GM21390 (cell line): Measurements from ENCODE around the gene LENG9.

Experiments used
- ATAC-seq: cut with Tn5 transposase; IDR thresholded peaks from one replicate; pipeline ENCODE4 v1.9.1; 2021; ENCODE audit not compliant: unreplicated experiment

The LENG9 gene

GRCh38 chr19:54444737-54445136 lies 18.8 kb downstream of the LENG9 start:
- no peak for ATAC-seq

DNA sequence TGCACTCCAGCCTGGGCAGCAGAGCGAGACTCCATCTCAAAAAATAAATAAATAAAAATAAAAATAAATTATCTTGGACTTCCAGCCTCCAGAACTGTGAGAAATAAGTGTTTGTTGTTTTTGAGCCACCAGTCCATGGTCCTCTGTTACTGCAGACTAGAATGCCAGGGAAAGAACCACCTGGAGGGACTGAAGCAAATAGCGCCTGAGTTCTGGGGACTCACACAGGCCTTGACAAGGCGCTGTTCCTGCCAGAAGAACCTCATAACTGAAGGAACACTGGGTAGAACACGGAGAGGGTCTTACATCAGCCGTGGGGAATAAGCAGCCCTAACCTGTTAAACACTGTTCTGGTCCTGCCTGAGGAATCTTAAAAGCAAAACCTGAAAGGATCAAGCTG lies 22.9 kb downstream of the LENG9 start:
- ATAC-seq, result no peak

- no peak for ATAC-seq
Observed at GRCh38 chr19:54439174-54439851, 24.3 kb downstream of the LENG9 start.

DNA sequence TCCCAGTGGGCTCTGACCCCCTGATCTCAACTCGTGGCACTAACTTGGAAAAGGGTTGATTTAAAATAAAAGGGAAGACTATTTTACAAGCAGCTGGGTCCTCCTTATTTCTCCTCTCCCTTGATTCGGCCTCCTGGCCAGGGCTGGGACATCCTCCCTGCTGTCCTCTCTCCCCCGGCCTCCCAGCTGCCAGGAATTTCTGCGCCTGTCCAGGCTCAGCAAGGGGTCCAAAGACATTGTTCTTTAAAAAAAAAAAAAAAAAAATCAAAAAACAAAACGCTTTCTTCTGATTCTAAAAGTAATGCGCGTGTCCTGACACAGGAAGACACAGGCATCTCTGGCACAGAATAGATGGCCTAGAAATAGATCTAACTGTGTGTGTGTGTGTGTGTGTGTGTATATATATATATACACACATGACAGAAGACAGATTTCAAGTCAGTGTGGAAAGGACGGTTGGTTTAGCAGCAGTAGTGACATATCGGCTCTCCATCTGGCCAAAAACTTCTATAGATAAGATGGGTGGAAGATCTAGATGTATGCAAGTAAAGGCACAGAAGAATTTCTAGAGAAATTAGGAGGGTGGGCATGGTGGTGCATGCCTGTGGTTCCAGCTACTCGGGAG lies 26.8 kb downstream of the LENG9 start:
- no peak for ATAC-seq

DNA sequence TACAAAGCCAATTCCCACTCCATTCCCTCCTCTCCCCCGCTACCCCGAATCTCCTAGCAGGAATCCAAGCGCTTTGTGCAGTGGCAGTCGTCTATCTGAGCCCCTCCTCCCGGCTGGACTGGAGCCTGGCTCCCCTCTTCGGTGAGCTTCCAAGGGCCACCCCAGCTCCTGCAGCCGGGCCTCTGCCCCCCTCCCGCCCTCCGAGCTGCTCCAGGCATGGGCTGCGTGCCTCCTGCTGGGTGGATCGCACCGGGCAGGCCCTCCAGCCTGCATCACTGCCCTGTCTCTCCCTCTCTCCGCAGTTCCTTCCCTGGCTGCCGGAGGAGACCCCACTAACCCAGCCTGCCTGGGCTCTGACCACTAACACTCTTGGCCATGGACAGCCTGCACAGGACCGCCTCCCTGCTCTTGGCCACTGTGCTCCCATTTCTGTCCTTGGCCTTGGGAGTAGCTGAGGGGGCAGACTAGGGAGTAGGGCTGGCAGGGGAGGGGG lies 27.5 kb downstream of the LENG9 start:
- no peak for ATAC-seq

DNA sequence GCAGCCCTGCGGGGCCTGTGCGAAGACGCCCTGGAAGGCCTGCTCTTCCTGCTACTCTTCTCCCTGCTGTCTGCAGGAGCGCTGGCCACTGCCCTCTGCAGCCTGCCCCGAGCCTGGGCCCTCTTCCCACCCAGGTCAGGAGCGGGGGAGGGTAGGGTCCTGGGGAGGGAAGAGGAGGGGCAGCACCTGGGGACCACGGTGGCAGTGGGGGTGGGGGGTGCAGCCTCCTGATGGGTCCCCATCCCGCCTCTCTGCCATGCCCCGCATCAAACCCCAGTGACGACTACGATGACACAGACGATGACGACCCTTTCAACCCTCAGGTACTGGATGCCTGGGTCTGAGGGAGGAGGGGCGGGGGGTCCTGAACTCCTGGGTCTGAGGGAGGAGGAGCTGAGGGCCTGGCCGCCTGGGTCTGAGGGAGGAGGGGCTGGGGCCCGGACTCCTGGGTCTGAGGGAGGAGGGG lies 28.0 kb downstream of the LENG9 start:
- no peak for ATAC-seq

DNA sequence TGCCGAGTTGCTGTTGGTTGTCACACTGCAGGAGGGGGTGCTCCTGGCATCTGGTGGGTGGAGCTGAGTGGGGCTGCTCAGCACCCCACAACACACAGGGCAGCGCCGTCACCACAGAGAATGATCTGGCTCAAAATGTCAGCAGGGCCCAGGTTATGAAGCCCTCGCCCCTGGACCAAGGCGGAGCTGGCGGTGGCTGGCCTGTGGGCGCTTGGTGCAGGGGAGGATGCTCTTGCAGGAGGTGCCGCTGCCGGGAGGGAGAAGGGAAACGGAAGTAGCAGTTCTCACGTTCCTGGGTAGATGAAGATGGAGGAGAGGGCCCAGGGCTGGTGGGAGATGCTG lies 28.7 kb downstream of the LENG9 start:
- ATAC-seq, result no peak

GRCh38 chr19:54434112-54434872 lies 29.3 kb downstream of the LENG9 start:
- ATAC-seq, result no peak

- ATAC-seq, result no peak
Observed at GRCh38 chr19:54433697-54434096, 29.9 kb downstream of the LENG9 start.

GRCh38 chr19:54432144-54432738 lies 31.3 kb downstream of the LENG9 start:
- no peak for ATAC-seq

DNA sequence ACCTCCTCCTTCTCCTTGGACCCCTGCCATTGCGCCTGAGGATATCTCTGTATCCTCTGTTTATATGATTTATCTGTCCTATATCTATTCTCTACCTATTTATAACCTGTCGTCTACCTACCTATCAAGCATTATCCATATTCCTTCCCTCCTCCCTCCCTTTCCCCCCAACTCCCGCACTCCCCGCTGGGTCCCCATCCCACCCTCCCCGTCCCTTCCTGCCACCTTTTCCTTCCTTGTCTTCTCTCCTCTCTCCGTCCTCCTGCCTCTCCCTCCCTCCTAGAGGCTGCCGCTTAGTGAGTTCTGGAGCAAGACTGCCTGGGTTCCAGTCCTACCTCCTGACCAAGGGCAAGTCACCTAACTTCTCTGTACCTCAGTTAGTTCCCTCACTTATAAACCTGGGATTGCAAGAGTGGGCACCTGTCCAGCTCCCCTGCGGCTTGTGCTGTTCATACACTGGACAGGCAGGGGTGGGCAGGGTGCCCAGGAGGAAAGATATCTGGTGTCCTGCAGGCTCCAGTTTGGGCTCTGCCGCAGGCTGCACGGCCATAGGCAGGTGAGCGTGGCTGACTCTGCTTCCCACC lies 32.2 kb downstream of the LENG9 start:
- ATAC-seq, result no peak

DNA sequence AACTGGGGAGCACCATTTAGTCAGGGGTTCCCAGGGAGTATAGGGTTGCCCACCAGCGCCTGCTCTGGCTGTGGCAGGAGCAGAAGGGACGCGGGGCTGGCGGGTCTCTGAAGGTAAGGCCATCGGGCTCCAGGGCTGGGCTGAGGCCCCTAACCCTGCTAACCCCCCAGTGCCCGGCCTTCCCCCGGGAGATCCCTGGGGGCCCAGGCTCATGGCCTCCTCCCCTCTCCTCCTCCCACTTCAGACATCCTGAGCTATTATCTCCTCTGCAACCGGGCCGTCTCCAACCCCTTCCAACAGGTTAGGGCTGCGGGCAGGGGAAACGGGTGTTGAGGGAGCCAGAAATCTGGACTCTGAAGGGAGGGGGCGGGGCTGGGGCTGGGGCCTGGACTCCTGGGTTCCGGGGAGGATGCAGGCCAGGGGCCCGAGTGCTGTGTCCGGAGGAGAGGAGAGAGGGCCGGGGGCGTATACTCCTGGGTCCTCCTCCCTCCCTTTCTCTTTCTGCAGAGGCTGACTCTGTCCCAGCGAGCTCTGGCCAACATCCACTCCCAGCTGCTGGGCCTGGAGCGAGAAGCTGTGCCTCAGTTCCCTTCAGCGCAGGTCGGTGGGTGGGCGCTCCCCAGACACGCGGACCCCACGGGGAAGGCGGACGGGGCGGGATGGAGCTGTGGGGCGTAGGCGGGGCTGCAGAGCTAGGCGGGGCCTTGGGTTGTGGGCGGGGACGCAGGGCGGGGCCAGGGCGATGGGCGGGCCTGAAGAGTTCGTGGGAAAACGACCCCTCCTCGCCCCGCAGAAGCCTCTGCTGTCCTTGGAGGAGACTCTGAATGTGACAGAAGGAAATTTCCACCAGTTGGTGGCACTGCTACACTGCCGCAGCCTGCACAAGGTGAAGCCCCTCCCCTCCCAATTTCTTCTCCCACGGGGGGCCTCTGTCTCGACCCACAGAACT lies 33.0 kb downstream of the LENG9 start:
- no peak for ATAC-seq

GRCh38 chr19:54429545-54430227 lies 33.9 kb downstream of the LENG9 start:
- ATAC-seq, result no peak

GRCh38 chr19:54429176-54429495 lies 34.4 kb downstream of the LENG9 start:
- no peak for ATAC-seq

GRCh38 chr19:54428323-54429175 lies 35.0 kb downstream of the LENG9 start:
- no peak for ATAC-seq

GRCh38 chr19:54427586-54427985 lies 36.0 kb downstream of the LENG9 start:
- ATAC-seq, result no peak

GRCh38 chr19:54426291-54426931 lies 37.2 kb downstream of the LENG9 start:
- no peak for ATAC-seq

- no peak for ATAC-seq
Observed at GRCh38 chr19:54425382-54425723, 38.2 kb downstream of the LENG9 start.
